SIG-M5 treated with dmso at 0.1 percent for 504 hours (cell line): ENCODE measurements around the gene GRIN2A.
"Not testable (repeated sequence)": the region's sequence is repeated elsewhere in the genome, so short reads cannot be mapped to it uniquely, and the experiment has no call there.

Experiments
- DNase-seq: peaks from one replicate; lab custom pipeline; 2025; ENCODE audit not compliant: unreplicated experiment; lab: John Stamatoyannopoulos, UW

Gene GRIN2A

GRCh38 chr16:9929313-9929712 lies 252.9 kb downstream of the GRIN2A start:
- DNase-seq: peak; percentile 21

- DNase-seq: no peak
Measured at GRCh38 chr16:9922441-9922840, 259.8 kb downstream of the GRIN2A start.

GRCh38 chr16:9921997-9922396 lies 260.2 kb downstream of the GRIN2A start:
- DNase-seq: no peak

GRCh38 chr16:9919460-9919859 lies 262.8 kb downstream of the GRIN2A start:
- no peak for DNase-seq

GRCh38 chr16:9917691-9918090 lies 264.5 kb downstream of the GRIN2A start:
- no peak for DNase-seq

GRCh38 chr16:9913604-9914326 lies 268.5 kb downstream of the GRIN2A start:
- no peak for DNase-seq

GRCh38 chr16:9911989-9912388 lies 270.2 kb downstream of the GRIN2A start:
- no peak for DNase-seq

GRCh38 chr16:9911231-9911630 lies 271.0 kb downstream of the GRIN2A start:
- no peak for DNase-seq

GRCh38 chr16:9909072-9909825 lies 273.0 kb downstream of the GRIN2A start:
- DNase-seq: no peak

GRCh38 chr16:9908613-9909012 lies 273.6 kb downstream of the GRIN2A start:
- DNase-seq: no peak

- no peak for DNase-seq
Measured at GRCh38 chr16:9907752-9908151, 274.5 kb downstream of the GRIN2A start.

GRCh38 chr16:9906218-9906617 lies 276.0 kb downstream of the GRIN2A start:
- DNase-seq: no peak

GRCh38 chr16:9904526-9904925 lies 277.7 kb downstream of the GRIN2A start:
- no peak for DNase-seq

- no peak for DNase-seq
Measured at GRCh38 chr16:9900576-9900975, 281.7 kb downstream of the GRIN2A start.

- DNase-seq: no peak
Measured at GRCh38 chr16:9898555-9898954, 283.7 kb downstream of the GRIN2A start.

- DNase-seq: no peak
Measured at GRCh38 chr16:9898124-9898523, 284.1 kb downstream of the GRIN2A start.

GRCh38 chr16:9895817-9896216 lies 286.4 kb downstream of the GRIN2A start:
- DNase-seq: no peak

- no peak for DNase-seq
Measured at GRCh38 chr16:9885876-9886275, 296.4 kb downstream of the GRIN2A start.

- DNase-seq: no peak
Measured at GRCh38 chr16:9885467-9885866, 296.8 kb downstream of the GRIN2A start.

- not testable (repeated sequence) for DNase-seq
Measured at GRCh38 chr16:9875981-9876380, 306.2 kb downstream of the GRIN2A start.

- no peak for DNase-seq
Measured at GRCh38 chr16:9874219-9874618, 308.0 kb downstream of the GRIN2A start.

GRCh38 chr16:9870962-9871361 lies 311.3 kb downstream of the GRIN2A start:
- no peak for DNase-seq

- DNase-seq: no peak
Measured at GRCh38 chr16:9869776-9870175, 312.5 kb downstream of the GRIN2A start.
